NCI-H774 (cell line): ENCODE data around the gene OPN3.
A peak's percentile ranks its signal among the peaks of the same experiment; 100 is the strongest.

Experiments used
- DNase-seq: peaks from one replicate; lab custom pipeline; 2025; lab: John Stamatoyannopoulos, UW

OPN3 gene

GRCh38 chr1:241645199-241645598 is 5.0 kb upstream of the OPN3 start:
- DNase-seq: no peak

- no peak for DNase-seq
Observed at GRCh38 chr1:241644259-241644658, 4.1 kb upstream of the OPN3 start.

DNA sequence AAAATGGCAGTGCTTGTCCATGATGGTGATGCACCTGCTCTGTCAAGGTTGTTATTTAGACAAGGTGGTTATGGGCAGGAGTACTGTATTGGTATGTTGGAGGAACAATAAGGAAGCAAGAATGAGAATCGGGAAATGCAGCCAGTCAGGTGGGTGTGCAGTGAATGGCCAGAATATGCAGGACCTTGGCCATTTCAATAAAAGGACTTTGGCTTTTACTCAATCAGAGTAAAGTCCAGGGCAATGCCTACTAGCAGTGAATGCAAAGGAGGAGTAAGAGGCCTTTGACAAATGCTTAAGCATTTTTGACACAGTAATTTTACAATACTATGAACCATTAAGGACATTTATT is 2.4 kb upstream of the OPN3 start:
- no peak for DNase-seq

DNA sequence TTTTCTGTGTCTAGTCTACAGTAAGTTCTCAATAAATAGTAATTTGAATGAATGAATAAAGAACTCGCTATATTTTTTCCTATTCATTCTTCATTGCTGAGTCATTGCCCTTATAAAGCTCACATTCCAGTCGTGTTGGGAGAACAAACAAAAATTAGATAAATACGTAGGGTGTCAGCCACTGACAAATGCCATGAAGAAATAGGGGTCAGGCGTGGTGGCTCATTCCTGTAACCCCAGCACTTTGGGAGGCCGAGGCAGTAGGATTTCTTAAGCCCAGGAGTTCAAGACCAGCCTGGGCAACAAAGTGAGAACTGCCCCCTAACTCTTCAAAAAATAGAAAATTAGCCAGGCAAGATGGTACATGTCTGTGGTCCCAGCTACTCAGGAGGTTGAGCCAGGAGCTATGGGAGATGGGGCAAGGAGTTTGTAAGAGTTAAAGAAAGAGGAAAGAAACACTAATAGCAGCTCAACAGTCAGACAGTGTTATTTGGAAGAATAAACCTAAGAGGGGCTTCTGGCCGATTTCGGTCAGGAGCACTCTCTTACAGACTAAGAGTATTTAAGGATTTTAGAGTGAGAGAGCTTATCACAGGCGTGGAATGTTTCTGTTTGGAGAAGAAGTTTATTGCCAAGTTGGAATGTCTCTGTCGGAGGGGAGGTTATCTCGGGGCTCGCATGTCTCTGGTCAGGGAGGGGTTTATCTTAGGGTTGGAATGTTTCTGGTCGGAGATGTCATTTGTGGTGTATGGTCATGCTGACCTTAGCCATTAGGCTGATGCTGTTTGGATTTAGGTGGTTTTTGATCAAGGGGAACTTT is 1.8 kb upstream of the OPN3 start:
- no peak for DNase-seq

GRCh38 chr1:241640867-241641622 is 876 bp upstream of the OPN3 start:
- DNase-seq: no peak

GRCh38 chr1:241639623-241640148 is 483 bp downstream of the OPN3 start:
- no peak for DNase-seq

DNA sequence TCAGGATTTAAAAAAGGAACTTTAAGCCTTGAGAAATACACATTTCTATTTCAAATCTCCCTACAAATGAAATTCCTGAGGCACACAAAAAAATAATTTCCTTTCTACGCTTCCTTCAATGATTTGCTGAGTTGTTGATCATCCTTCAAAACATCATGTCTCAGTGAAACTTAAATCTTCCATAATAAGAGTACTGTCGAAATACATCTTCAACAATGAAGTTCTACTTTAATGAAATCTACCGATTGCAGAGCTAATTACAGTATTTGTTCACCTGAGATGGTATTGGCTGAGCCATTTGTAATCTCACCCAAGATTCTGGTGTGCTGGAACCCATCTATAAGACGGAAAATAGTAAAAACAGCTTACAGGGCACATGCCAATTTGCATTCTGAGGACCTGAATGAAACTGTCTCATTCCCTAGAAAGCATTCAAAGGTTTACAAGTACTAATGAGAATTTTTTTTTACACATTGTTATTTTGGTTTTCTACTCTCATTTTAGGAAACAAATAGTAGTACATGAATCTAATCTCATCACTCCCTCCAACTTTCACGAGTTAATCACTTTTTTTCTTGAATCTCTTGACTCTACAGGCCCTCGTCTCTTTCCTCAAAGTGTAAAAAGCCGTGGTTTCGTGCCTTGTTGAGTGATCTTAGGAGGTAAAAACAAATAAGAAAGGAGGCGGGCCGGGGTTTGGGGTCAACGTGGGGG is 1.1 kb downstream of the OPN3 start:
- DNase-seq: no peak

DNA sequence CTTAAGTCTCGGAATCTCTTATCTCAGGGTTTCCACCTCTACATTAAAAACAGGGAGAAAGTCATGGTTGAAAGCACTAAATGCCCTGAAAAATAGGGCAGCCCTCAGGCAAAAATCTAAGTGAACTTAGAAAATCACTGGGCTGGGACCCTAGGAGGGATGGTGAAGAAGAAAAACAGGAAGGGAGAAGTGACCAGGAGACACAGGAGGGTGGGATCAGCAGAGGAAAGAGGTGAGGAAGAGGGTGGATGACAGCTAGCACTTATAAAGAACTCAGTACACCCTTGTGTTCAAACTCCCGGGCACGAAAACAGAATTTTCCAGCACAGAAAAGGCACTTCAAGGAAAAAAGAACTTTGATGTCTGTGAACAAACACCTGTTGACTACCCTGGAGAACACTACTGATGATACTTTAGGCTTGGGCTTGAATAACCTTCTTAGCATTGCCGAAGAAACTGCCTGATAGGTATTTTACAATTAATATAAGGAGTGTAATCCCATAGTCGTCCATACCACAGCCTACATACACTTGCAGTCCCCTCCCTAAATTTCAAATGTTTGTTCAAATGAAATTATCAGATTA is 2.0 kb downstream of the OPN3 start:
- DNase-seq: no peak

DNA sequence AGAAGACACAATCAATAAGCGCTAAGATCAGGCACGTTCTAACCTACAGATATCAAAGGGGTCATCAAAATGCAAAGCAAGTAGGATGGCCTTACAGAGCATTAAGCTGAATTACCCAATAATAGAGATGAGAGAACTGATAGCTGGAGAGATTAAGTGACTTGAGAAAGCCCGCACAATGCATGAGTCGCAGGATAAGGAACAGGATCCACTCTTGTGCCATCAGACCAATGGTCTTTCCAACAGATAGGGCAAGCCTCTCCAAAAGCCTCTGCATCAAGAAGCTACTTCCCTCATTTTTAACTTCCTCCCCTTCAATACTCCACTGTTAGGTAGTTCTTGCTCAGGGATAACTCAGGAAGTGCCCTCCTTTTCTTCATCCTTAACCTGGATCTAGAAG is 2.6 kb downstream of the OPN3 start:
- no peak for DNase-seq

DNA sequence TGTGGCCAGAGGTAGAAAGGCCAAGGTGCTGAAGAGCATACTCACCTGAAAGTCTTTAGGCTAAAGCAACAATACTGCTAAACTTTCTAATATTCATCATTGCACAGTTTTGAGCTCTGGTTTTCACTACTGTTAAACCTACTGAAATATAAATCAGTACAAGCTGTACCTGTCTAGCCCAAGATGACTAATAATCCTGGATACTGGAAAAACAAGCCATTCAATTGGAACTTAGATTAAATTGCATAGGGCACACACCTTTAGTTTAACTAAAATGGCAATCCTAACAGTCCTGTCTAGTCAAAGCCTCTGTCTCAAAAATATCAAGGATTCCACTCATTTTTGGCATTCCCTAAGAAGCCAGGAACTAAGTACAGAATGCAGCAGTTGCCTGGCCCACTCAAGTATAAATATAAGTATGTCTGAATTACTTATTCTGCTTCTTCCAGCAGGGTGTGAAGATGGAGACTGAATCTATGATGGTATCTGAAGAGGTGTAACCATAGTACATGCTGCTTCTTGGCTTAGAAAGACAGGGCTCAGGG is 3.1 kb downstream of the OPN3 start:
- no peak for DNase-seq

- no peak for DNase-seq
Observed at GRCh38 chr1:241636291-241636690, 3.9 kb downstream of the OPN3 start.

- DNase-seq: no peak
Observed at GRCh38 chr1:241635556-241636152, 4.5 kb downstream of the OPN3 start.

GRCh38 chr1:241632987-241633386 is 7.2 kb downstream of the OPN3 start:
- DNase-seq: no peak

- DNase-seq: no peak
Observed at GRCh38 chr1:241631674-241632073, 8.5 kb downstream of the OPN3 start.

- no peak for DNase-seq
Observed at GRCh38 chr1:241630899-241631298, 9.3 kb downstream of the OPN3 start.

- no peak for DNase-seq
Observed at GRCh38 chr1:241630476-241630875, 9.7 kb downstream of the OPN3 start.

DNA sequence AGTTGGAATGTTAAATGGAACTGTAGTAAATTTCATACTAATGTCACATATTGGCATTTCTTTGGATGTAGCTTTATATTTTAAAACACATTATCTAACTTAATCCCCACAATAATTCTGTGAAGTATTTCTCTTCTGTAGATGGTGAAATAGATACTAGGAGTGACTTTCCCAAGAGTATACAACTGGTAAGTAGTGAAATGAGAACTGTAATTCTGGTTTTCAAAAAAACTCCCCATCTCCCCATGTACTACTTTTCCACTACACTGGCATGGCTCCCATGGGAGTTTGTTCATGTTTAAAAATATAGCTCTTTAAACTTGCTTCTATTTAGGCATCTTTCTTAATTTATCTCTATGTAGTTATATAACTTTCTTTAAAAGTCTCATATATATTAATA is 10.2 kb downstream of the OPN3 start:
- DNase-seq: no peak

- peak; percentile 11 for DNase-seq
Observed at GRCh38 chr1:241627453-241628259, 12.5 kb downstream of the OPN3 start.

- no peak for DNase-seq
Observed at GRCh38 chr1:241624935-241625334, 15.2 kb downstream of the OPN3 start.

GRCh38 chr1:241622669-241623068 is 17.5 kb downstream of the OPN3 start:
- no peak for DNase-seq

DNA sequence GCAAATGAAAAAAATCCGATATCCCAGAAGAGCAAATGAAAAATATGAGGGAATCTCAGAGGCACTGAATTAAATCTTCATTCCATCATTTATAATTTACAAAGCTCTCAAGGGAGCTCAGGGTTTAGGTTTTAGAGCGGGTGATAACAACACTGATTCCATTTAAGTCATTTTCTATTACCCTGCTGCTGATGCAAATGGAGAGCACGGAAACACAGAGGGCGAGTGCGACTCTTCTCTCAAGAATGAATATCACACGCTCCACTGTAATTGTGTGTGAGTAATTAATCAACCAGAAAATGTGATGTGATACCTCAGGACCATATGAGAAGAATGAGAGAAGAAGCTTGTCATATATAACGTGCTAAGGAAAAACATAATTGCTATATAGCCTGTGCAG is 22.7 kb downstream of the OPN3 start:
- DNase-seq: no peak
